Measurements from ENCODE around the gene EMB.
"Not testable (repeated sequence)": the region's sequence is repeated elsewhere in the genome, so short reads cannot be mapped to it uniquely, and the experiment has no call there.

EMB gene

GRCh38 chr5:50421184-50421950, 19.7 kb downstream of the EMB start:
- DNase-seq (ENCODE audit: low spot score), result not testable (repeated sequence)

GRCh38 chr5:50420343-50420935, 20.6 kb downstream of the EMB start:
- DNase-seq (ENCODE audit: low spot score), result no peak

DNA sequence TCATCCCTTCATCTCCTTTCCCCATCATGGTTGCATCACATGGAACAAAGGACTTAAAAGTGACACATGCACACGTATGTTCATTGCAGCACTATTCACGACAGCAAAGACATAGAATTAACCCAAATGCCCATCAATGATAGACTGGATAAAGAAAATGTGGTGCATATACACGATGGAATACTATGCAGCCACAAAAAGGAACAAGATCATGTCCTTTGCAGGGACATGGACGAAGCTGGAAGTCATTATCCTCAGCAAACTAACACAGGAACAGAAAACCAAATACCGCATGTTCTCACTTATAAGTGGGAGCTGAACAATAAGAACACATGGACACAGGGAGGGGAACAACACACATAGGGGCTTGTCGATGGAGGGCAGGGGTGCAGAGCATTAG, 21.4 kb downstream of the EMB start:
- DNase-seq (ENCODE audit: low spot score), result not testable (repeated sequence)

GRCh38 chr5:50416637-50417036, 24.5 kb downstream of the EMB start:
- DNase-seq (ENCODE audit: low spot score), result not testable (repeated sequence)

DNA sequence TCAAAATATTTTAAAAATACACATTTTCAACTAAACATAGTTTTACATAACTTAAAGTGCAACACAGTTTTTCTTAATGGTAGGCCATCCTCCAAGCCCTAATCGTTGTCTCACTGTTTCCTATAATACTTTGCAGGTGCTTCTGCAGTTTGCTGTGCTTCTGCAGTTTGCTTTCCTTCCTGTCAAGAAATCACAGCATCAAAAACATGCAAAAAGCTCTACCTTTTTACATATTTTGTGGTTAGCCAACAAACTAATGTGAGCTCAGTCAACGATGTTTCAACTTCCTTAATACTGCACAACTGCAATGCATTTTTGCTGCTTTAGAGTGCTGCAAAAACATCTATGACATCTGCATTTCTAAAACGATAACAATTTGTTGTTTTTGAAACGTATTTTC, 25.2 kb downstream of the EMB start:
- no peak for DNase-seq (ENCODE audit: low spot score)

- not testable (repeated sequence) for DNase-seq (ENCODE audit: low spot score)
Observed at GRCh38 chr5:50410932-50411331, 30.2 kb downstream of the EMB start.

GRCh38 chr5:50406877-50407276, 34.2 kb downstream of the EMB start:
- no peak for DNase-seq (ENCODE audit: low spot score)

DNA sequence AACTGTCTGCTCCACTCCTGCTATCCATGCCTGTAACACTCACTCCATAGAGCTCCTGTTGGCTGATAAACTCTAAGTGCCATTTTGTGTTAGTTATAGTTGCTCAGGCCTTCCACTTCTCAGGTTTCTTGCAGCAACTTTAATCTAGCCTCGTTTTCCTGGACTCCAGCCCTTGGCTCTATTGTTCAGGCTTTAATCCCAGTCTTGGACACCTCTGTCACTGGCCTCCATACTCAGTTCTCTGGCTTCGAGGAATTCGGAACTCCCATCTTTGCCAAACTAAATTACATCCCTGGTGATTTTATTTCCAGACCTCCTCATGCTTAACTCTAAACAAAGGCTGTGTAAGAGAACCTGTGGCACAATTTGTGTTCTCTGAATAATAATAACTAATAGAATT, 39.8 kb downstream of the EMB start:
- DNase-seq (ENCODE audit: low spot score), result no peak

DNA sequence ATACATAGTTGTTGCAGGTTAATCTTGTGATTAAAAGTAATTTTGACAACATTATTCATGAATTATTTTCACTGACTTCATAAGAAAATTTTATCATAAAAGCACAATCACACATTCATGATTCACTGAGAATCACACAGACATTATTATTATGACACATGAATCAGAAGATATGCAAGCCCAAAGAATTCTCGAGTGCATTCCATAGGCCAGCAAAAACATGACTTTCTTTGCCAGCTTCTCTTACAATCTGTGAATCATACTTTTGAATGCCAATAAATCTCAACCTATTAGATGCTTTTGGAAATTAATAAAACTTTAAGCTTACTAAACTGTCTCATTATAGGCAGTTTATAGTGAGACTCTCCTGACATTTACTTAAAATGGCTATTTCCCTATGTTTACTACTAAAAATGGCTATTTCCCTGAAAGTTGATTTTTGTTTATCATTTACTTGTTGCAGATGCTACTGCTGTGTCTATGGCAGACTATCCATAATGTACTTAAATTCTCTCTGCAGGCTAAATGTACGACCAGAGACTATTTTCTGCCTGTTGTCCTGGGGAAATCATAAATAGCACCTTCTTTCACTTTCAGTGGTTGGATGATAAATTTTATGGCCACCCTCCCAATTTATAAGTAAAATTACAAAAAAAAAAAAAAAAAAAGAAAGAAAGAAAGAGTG, 47.0 kb downstream of the EMB start:
- DNase-seq (ENCODE audit: low spot score), result not testable (repeated sequence)

DNA sequence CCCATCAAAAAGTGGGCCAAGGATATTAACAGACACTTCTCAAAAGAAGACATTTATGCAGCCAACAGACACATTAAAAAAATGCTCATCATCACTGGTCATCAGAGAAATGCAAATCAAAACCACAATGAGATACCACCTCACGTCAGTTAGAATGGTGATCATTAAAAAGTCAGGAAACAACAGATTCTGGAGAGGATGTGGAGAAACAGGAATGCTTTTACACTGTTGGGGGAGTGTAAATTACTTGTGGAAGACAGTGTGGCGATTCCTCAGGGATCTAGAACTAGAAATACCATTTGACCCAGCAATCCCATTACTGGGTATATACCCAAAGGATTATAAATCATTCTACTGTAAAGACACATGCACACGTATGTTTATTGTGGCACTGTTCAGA, 48.8 kb downstream of the EMB start:
- not testable (repeated sequence) for DNase-seq (ENCODE audit: low spot score)

DNA sequence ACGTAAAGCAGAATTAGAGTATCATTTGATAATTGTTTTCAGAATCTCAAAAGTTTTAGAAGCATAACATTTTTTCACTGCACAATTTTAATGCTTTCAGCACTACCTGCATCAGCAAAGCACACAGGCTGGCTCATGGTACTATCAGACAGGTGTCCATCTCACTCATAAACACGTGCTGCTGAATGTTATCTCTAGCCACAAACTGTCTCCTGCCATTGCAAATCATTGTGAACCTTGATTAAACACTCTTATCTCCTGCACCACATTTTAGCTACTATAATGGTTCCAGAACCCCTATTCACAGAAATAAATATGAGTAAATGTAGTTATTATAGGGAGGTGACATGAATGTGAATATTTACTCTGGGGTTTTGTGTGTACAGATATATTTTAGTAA, 56.7 kb downstream of the EMB start:
- not testable (repeated sequence) for DNase-seq (ENCODE audit: low spot score)

DNA sequence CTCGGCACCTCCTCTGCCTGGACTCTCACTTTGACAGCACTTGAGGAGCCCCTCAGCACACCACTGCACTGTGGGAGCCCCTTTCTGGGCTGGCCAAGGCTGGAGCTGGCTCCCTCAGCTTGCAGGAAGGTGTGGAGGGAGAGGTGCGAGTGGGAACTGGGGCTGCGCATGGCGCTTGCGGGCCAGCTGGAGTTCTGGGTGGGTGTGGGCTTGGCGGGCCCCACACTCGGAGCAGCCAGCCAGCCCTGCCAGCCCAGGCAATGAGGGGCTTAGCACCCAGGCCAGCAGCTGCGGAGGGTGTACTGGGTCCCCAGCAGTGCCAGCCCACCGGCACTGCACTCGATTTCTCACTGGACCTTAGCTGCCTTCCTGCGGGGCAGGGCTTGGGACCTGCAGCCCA, 64.4 kb downstream of the EMB start:
- DNase-seq (ENCODE audit: low spot score), result not testable (repeated sequence)

DNA sequence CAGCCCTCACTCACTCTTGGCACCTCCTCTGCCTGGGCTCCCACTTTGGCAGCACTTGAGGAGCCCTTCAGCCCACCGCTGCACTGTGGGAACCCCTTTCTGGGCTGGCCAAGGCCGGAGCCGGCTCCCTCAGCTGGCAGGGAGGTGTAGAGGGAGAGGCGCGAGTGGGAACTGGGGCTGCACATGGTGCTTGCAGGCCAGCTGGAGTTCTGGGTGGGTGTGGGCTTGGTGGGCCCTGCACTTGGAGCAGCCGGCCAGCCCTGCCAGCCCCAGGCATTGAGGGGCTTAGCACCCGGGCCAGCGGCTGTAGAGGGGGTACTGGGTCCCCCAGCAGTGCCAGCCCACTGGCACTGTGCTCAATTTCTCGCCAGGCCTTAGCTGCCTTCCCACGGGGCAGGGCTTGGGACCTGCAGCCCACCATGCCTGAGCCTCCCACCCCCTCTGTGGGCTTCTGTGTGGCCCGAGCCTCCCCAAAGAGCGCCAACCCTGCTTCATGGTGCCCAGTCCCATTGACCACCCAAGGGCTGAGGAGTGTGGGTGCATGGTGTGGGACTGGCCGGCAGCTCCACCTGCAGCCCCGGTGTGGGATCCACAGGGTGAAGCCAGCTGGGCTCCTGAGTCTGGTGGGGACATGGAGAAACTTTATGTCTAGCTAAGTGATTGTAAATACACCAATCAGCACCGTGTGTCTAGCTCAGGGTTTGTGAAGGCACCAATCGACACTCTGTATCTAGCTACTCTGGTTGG, 71.6 kb downstream of the EMB start:
- DNase-seq (ENCODE audit: low spot score), result not testable (repeated sequence)

GRCh38 chr5:50365426-50366251, 75.4 kb downstream of the EMB start:
- DNase-seq (ENCODE audit: low spot score), result no peak

DNA sequence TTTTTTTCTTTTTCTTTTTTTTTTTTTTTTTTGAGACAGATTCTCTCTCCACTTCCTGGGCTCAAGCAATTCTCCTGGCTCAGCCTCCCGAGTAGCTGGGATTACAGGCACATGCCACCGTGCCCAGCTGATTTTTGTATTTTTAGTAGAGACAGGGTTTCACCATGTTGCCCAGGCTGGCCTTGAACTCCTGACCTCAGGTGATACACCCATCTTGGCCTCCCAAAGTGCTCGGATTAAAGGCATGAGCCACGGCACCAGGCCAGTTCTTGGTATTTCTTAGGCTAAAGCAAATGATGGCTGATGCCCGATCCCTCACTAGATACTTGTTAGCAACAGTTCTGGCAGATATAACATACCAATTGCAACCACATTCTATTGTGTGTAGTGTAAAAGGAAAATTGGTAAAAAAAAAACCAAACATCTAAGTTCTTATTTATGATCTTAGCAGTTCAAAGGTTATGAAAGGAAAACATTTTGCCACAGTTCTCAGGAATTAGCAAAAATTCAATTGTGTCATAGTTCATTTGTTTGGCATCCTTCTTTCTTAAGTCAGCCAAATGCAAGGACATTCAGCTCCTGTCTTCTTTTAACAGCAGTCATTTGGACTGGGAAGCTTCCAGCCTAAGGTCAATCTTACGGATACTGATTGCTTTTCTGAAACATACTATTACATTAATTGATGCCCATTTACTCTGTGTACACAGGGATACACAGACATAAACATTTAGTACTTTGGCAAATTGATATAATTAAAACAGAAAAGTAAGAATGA, 76.4 kb downstream of the EMB start:
- not testable (repeated sequence) for DNase-seq (ENCODE audit: low spot score)

DNA sequence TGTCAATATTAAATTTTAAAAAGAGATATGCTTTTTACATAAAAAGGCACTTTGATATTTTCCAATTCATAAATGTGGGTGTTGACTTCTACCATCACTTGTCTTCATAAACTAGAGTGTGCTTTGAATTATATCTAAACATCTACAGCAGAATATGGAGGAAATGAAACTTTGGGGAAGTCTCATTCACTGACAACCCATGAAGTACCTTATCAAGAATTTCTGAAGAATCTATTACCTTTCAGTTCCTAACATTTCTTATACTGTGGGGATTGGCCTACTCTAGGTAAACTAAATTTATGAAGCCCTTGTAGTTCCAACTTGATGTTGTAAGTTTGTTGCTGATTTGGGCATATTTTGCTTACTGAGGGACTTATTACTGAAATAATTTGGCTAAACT, 81.9 kb downstream of the EMB start:
- no peak for DNase-seq (ENCODE audit: low spot score)

DNA sequence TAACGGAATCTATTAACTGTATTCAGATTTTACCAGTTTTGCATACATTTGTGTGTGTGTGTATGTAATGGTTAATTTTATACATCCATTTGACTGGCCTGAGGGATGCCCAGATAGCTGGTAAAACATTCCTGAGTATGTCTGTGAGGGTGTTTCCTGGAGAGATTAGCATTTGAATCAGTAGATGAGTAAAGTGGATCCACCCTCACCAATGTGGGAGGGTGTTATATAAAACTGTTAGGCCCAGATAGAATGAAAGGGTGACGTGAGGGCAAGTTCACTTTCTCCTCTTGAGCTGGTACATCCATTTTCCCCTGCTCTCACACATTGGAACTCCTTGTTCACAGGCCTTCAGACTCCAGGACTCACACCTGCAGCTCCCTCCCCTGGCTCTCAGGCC, 88.7 kb downstream of the EMB start:
- no peak for DNase-seq (ENCODE audit: low spot score)

All from pons (tissue), 1 donor.